Hippocampal formation (tissue), 2 donors: ENCODE data around the gene MTMR3.
"Not testable (repeated sequence)": the region's sequence is repeated elsewhere in the genome, so short reads cannot be mapped to it uniquely, and the experiment has no call there.

Experiments
- DNase-seq, 2 donors: peaks; one replicate each; lab custom pipeline; 2025; lab: John Stamatoyannopoulos, UW

MTMR3 gene

DNA sequence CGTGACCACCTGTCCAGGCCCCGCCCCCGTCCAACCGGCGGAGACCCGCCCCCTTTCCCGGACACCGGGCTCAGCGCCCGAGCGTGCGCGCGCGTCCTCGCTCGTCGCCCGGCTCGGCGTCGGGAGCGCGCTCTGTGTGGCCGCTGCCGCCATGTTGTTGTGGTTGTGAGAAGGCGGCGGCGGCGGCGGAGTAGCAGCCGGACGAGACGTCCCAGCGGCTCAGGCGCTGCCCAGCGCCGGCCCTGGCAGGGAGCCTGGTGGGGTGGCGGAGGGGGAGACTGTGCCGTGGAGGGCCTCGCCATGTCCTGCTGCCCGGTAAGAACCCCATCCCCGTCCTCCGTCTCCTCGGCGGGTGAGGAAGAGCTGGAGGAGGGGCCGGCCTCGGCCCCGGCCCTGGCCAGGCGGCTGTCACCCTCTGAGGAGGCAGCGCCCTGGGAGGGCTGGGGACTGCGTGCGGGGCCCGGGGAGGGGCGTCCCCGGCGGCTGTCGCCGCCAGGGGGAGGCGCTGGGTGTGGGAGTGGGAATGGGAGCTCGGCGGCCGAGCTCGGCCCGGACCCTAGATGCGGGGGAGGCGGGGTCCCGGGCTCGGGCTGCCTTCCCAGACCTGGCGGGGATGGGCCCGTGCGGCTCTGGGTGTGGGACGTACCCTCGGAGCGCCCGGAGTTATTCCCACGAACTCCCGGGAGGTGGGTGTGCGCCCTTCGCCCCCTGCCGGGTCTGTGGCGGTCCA is at the start of gene MTMR3:
MTMR3 (plus strand) TSS at position 130 of the 730 bp plus-strand sequence. CDS start 87,886 bp downstream, outside the sequence.
- DNase-seq = peak; percentile 78 to 88

DNA sequence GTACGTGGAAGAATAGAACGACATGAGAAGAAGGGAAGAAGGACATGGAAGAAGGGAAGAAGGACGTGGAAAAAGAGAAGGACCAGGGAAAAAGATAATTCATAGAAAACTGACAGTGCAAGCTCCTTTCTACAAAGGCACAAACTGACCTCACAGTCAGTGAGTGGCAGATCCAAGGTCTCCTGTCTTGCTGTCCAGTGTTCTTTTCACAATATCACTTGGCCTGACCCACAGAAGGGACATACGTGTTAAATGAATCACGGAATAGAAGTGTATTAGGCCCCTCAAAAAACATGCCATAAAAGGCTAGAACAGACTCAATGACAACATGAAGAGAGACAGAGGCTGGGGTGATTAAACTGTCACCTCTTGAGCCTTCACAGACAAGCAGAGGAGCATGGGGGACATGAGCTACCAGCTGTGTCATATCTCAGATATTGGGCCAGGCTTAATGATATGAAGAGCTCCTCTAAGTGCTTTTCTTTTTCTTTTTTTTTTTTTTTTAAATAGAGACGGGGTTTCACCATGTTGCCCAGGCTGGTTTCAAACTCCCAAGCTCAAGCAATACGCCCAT is 49.5 kb upstream of the MTMR3 start:
- DNase-seq = no peak

DNA sequence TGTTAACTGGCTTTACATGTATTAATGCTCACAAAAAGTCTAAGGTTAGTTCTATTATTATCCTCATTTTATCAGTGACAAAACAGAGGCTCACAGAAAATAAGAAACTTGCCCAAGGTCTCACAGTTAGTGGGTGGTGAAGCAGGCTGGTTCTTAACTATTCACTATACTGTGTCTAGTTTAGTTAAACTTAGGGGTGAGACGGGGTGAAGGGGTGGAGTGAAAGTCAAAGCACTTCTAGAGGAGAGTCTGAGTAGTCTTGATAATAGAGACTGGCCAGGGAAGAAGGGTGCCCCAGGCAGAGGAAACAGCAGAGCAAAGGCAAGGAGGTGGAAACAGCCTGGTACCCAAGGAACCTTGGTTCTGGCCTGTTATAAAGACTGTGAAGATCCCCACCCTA is 48.9 kb upstream of the MTMR3 start:
- DNase-seq = no peak

DNA sequence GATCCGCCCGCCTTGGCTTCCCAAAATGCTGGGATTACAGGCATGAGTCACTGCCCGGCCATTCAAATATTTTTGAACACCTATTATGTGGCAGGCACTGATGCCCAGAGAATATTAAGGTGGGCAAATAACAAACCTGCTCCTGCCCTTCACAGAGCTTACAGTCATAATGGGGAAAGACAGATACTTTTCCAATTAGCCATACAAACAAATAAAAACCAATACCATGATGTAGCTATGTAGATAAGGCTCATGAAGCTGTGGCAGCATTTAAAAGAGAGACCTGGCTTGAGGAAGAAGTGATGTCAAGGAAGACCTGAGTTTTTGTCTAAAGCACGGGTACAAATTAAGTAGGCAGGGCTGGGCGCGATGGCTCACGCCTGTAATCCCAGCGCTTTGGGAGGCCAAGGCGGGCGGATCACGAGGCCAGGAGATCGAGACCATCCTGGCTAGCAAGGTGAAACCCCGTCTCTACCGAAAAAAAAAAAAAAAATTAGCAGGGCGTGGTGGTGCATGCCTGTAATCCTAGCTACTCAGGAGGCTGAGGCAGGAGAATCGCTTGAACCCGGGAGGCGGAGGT is 46.1 kb upstream of the MTMR3 start:
- DNase-seq = not testable (repeated sequence)

DNA sequence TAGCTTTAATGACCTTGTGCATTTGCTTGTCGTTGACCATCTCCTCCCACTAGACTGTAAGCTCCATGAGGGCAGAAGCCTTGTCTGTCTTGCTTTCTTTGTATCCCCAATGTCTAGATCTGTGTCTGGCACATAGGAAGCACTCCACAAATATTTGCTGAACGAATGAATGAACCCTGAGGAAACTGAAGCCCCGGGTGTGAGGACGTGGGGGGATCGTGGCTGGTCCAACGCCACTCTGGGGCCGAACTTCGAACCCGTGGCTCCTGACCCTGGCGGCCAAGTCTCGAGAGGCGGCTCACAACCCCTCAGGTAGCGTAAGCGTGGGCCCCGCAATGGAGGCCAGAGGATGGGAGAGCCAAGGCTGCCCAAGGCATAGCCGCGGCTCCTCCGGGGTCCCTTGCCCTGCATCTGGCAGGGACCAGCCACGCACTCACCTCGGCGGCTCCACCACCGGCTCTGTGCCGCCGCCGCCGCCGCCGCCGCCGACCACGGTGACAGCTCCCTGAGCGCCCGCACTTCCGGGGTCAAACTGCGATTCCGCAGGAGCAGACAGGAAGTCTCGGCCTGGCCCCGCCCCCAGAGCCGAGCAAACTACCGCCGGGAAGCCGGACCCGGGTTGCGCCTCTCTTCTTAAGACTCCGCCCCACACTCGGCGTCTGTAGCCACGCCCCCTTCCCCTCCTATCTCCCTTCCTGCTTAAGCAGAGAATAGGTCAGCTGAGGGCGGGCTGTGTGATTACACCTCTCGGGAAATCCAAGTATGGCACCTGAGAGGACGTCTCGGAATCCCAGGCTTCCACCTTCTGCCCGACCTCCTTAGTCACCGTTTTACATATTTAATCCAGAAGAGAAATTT is 45.0 kb upstream of the MTMR3 start, which contains the start of gene ASCC2:
ASCC2 (minus strand) TSS at position 534 of the 858 bp plus-strand sequence. CDS start 5,949 bp downstream, outside the sequence.
- peak; percentile 90 to 93 for DNase-seq

DNA sequence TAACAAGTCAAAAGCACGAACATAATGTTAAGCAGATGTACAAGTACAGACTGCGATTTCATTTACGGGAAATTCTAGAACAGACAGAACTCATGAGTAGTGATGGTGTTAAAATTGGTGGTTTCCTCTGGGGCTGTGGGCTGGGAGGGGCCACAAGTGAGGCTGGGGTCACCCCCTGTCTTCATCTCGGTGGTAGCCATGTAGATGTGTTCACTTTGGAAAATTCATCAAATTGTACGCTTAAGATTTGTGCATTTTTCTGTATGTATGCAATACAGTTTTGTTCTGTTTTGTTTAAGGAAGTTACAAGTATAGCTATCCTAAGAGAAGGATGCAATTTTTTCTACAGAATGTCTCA is 44.4 kb upstream of the MTMR3 start:
- no peak for DNase-seq

DNA sequence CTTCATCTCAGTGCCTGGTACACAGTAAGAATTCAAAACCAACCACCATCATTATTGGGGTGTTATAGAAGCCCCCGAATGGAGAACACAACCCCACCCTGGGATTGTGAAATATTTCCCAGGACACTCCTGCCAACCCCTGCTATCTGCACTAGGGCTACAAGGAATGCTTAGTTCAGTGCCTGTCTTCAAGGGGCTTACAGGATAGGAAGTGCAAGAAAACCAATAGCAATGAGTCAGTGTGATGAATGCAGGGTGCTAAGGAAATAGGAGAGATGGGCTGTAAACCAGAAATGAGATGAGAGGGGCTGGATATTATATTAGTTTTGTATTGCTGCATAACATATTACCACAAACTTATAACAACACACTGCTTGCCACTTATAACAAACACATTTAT is 43.9 kb upstream of the MTMR3 start:
- no peak for DNase-seq

DNA sequence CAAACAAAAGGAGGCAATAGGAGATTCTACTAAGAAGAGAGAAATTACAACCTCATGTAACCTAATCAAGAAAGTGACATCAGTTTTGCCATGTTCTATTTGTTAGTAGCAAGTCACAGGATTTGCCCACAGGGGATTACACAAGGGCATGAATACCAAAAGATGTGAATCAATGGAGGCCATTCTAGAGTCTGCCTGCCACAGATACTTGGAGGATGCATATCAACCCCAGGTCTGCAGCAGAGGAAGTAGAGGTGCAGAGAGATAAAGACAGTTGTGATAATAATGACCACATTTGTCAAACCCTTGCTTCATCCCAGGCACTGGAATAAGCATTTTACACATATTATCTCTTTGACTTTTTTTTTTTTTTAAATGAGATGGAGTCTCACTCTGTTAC is 42.5 kb upstream of the MTMR3 start:
- DNase-seq = no peak

DNA sequence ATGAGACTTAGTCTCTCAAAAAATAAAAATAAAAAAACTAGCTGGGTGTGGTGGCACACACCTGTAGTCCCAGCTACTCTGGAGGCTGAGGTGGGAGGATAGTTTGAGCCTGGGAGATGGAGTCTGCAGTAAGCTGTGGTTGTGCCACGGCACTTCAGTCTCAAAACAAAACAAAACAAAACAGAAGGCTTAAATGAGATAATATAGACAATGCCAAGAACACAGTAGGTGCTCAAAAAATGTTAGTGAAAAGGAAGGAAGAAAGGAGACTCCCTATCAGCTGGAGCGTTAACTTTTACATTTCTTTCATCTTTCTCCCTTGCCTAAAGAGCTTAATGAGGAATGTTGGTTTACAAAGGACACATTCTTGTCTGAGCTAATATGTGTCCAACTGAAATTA is 40.8 kb upstream of the MTMR3 start:
- DNase-seq = no peak

DNA sequence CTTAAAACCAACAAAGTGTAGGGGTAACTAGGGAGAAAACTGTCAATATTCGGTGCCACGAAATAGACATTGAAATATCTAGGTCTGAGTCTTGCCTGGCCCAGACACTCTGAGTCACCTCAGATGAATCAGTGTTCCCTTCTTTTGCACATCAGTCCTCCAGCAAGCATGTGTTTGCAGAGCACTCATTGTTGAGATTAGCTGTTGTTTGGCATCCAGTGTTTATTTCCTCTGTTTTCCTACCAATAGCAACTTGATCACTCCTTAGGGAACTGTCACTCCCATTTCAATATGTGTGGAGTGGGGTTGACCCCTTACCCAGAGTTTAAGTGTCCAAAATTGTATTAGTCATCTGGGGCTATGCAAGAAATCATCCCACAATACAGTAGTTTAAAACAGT is 40.2 kb upstream of the MTMR3 start:
- no peak for DNase-seq

DNA sequence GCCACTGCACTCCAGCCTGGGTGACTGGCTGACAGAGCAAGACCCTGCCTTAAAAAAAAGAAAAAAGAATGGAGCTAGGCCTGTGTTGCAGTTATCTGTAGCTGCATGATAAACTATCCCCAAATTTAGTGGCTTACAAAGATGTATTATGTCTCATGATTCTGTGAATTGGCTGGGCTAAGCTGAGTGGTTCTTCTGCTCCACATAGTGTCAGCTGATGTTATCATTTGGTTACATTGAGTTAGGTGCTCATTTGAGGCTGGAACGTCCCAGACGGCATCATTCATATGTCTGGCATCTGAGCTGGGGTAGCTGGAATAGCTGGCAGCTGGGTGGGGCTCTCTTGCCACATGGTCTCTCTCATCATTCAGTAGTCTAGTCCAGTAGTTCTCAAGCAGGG is 36.7 kb upstream of the MTMR3 start:
- no peak for DNase-seq

DNA sequence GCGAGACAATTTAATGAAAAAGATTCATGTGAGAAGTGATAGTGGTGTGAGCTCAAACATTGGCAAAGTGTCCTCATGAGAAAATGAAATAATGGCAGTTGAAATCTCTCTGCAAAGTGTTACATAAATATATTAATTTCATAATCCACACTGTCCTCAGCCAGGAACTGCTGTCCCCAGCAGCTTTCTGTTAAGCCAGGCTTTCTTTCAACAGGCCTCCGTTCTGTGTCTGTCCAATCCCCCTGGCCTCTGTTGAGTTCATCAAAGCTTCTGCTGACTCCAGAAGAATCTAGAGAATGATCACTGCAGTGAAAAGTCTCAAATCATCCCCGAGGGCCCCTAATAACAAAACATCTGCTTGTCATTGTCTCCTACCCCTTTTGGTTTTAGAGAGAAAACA is 34.9 kb upstream of the MTMR3 start:
- no peak for DNase-seq

DNA sequence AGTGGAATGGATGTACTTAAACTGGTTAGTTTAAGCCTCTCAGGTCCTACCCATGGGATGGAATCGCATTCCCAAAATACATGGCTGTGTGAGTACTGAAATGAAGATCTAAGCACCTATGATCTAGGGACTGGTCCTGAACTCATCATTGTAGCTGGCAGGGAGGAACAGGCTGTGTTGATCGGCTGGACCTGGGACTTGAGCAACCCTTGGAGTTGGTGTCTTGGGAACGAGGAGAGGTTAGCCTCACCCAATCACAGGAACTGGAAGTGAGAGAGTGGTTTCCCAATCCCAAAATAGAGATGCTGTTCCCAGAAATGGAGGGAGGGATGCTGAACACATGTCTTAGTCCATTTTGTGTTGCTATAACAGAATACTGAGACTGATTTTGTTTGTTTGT is 28.5 kb upstream of the MTMR3 start:
- DNase-seq = no peak

DNA sequence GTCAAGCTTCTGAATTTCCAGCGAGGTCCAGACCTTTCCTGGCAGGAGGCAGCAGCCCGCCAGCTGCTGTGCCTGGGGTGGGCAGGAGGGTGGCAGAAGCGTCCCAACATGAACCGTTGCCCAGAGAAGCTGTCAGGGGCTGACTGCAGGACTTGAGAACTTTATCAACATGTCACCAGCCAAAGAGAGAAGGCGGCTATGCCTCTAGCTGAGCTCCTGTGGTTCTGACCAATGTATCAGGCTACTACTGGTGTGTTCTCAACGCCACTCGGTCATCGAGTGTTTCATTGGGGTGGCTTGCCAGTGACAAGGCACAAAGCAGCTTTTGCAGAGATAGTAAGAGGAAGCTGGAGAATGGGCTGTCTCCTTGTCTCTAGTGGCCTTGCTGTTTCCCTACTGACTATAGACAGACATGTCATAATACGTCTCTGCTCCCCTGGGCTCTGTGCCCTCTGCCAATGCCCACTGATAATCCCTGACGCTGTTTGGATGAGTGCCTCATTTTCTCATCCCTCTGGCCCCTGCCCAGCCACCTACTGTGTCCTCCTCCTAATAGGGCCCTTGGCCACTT is 27.3 kb upstream of the MTMR3 start:
- no peak for DNase-seq

DNA sequence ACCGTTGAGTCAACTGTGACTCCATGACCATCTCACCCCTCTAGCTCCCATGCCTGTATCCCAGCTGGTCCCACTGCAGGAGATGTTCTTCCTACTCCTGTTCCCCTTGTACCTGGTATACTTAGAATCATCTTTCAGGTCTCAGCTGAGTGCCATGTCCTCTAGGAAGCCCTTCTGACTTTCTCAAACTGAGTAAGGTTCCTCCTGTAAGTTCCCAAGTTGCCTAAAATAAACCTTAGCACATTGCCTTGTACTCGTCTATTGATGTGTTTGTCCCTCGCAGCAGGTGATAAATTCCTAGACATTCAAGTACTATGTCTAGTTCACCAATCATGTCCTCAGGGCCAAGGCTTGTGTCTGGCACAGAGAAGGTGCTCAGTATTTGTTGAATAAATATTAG is 26.5 kb upstream of the MTMR3 start:
- DNase-seq = no peak

DNA sequence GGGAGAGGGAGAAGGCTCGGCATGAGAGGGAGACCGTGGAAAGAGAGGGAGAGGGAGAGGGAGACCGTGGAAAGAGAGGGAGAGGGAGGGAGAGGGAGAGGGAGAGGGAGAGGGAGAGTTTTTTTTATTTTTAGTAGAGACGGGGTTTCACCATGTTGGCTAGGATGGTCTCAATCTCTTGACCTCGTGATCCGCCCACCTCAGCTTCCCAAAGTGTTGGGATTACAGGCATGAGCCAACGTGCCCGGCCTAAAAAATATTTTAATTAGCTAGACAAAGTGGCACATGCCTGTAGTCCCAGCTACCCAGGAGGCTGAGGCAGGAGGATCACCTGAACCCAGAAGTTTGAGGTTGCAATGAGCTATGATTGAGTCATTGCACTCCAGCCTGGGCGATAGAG is 23.9 kb upstream of the MTMR3 start:
- DNase-seq = not testable (repeated sequence)

DNA sequence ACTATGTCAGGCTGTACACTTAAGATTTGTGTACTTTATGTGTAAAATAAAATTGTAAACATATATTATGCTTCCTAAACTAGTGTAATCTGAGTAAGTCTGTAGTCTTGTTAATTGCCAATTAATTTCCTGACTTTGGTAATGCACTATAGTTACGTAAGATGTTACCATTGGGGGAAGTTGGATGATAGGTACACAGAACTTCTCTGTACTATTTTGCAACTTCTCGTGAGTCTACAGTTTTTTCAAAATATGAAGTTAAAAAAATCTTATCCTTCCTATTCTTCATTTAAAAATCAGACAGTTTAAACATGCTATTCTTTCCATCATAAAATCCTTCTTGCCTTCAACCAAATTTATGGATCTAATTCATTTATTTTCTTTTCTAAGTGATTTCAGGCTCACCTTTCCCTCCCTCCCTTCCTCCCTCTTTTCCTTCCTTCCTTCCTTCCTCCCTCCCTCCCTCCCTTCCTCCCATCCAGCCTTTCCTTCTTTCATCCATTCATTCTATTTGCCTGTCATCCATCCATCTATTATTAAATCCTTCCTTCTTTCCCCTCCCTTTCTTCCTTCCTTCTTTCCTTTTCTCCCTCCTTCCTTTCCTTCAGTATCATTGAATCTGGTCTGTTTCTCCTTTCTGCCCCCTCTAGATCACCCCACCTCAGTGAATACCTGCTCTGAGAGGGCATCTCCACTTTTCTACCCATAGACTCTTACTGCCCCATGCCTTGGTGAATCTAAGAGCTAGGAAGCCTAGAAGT is 22.8 kb upstream of the MTMR3 start:
- DNase-seq = no peak

DNA sequence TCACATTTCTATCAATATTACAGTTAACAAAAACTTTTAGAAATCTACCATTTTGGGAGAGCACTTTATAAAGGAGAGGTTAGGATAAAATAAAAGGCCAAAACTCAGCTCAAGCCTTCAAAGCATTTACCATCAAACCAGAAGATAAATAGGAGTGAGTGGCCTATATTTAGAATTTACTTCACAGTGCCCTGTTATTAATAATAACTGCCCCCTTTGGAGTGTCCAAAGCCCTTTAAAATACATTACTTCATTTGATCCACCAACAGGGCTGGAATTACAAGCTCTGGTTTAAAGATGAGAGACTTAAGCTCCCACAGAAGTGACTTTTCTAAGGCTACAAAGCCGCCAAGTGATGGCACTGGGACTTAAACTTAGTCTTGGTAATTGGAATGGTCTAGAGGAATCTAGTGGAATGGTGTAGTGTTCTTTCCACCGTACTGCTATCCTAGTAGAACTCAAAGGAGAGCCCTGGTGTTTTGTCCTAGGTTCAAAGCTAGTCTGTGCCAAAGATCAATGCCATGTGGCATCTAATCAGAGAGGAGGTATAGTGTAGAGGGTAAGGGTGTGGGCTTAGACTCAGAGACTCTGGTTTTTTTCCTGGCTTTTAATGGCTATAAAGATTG is 21.2 kb upstream of the MTMR3 start:
- no peak for DNase-seq

DNA sequence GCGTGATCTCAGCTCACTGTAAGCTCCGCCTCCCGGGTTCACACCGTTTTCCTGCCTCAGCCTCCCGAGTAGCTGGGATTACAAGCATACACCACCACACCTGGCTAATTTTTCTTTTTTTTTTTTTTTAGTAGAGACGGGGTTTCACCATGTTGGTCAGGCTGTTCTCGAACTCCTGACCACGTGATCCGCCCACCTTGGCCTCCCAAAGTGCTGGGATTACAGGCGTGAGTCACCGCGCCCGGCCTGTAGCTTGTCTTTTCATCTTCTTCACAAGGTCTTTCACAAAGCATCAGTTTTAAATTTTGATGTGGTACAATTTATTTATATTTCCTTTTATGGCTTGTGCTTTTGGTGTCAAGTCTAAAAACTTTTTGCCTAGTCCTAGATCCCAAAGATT is 17.4 kb upstream of the MTMR3 start:
- not testable (repeated sequence) for DNase-seq

DNA sequence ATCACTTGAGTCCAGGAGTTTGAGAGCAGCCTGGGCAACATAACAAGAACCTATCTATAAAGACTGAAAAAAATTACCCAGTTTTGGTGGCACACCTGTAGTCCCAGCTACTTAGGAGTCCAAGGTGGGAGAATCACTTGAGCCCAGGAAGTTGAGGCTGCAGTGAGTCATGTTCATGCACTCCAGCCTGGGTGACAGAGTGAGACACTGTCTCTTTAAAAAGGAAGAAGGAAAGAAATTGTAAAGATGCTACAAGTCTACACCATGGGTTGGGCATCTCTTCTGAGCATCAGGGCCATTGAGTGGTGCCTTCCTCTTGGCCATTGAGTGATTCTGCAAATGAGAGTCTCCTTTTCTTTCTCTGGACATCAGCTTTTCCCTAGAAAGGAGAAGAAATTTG is 15.7 kb upstream of the MTMR3 start:
- DNase-seq = no peak

DNA sequence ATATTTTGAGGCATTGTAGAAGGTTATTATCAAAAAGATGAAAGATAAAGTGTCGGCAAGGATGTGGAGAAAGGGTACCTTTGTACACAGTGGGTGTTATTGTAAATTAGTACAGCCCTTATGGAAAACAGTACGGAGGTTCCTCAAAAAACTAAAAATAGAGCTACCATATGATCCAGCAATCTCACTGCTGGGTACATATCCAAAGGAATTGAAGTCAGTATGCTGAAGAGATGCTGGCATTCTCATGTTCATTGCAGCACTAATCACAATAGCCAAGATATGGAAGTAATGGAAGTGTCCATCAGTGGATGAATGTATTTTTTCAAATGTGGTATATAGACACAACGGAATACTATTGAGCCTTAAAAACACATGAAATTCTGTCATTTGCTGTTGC is 15.1 kb upstream of the MTMR3 start:
- no peak for DNase-seq
